ENCODE measurements around the gene GRM1.

DNA sequence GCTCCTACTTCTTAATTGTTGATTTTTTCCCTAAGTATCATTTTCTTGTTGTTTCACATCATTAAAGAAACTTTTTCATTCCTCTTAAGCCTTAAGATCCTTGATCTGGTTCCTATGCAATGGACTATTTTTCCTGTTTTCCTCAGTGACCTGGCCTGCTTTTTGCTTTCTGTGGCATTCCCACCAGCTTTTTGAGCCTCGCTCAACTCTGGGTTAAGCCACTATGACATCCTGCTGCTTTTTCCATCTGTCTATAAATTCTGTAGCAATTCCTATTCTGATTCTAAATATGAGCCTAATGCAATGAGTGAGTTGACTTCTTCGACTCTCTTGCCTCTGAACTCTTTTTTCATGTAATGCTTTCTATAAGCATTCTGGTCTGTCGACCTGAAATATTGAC is 160.3 kb downstream of the GRM1 start:
- TF ChIP-seq, protein P1, sequence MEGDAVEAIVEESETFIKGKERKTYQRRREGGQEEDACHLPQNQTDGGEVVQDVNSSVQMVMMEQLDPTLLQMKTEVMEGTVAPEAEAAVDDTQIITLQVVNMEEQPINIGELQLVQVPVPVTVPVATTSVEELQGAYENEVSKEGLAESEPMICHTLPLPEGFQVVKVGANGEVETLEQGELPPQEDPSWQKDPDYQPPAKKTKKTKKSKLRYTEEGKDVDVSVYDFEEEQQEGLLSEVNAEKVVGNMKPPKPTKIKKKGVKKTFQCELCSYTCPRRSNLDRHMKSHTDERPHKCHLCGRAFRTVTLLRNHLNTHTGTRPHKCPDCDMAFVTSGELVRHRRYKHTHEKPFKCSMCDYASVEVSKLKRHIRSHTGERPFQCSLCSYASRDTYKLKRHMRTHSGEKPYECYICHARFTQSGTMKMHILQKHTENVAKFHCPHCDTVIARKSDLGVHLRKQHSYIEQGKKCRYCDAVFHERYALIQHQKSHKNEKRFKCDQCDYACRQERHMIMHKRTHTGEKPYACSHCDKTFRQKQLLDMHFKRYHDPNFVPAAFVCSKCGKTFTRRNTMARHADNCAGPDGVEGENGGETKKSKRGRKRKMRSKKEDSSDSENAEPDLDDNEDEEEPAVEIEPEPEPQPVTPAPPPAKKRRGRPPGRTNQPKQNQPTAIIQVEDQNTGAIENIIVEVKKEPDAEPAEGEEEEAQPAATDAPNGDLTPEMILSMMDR (IDR thresholded peaks at IDR 0.05): no peak
- TF ChIP-seq EZH2 (IDR thresholded peaks at IDR 0.05; ENCODE audit: borderline replicate concordance, insufficient read depth, low read depth, low read length, poor library complexity, severe bottlenecking): no peak

All from B cell (primary cell).